Thoracic aorta (tissue), 2 donors: ENCODE results near the gene RNF150. TPM values are rescaled to one million over a fixed set of nuclear protein-coding genes. Genes with fewer than 3 reads are reported as not detected.

Source experiments
- ATAC-seq: fragments of 150-250 bp; one replicate; pipeline ENCODE4 v1.8.0; 2017; ENCODE audit warnings: low read depth; ENCODE audit not compliant: insufficient number of reproducible peaks, low FRiP score
- DNase-seq: peaks from one replicate; pipeline ENCODE4 v3.0.0-alpha.2; 2020; ENCODE audit warnings: low spot score
- H3K27ac ChIP-seq, 2 donors: fragments of 200-600 bp; sonication (generic); 1 replicate in 1 of 2; 2 replicates in 1 of 2; pipeline ENCODE4 v1.5.1; 2016; ENCODE audit warnings: mild to moderate bottlenecking in 2 of 2, moderate library complexity in 2 of 2
- H3K27me3 ChIP-seq: fragments of 200-600 bp; sonication (generic); replicated peaks from 2 replicates; pipeline ENCODE4 v1.6.0; 2016; ENCODE audit warnings: mild to moderate bottlenecking; ENCODE audit not compliant: insufficient read depth
- H3K36me3 ChIP-seq: fragments of 200-600 bp; sonication (generic); one replicate; pipeline ENCODE4 v1.5.1; 2016
- H3K4me1 ChIP-seq, 2 donors: fragments of 200-600 bp; sonication (generic); 1 replicate in 1 of 2; 2 replicates in 1 of 2; pipeline versions ENCODE4 v1.5.1 to v1.6.0; 2016; ENCODE audit warnings: low read depth in 2 of 2, mild to moderate bottlenecking in 1 of 2; ENCODE audit not compliant: control insufficient read depth in 1 of 2
- H3K4me3 ChIP-seq: fragments of 200-600 bp; sonication (generic); 2 replicates; pipeline ENCODE4 v1.5.1; 2016; ENCODE audit warnings: mild to moderate bottlenecking
- H3K9me3 ChIP-seq: fragments of 200-600 bp; sonication (generic); 2 replicates; pipeline ENCODE4 v1.5.1; 2016
- CTCF ChIP-seq: fragments of 200-600 bp; sonication (generic); IDR thresholded peaks from one replicate; pipeline ENCODE4 v1.5.1; 2019; ENCODE audit warnings: antibody characterized with exemption
- total RNA-seq, 2 donors: library from RNA; depleted of rRNA; stranded (reverse); fragments of >200 nt; gene quantifications; one replicate each; pipeline versions ENCODE4 v1.1.0 to v1.2.3, GENCODE V29; 2016

RNF150 gene
- total RNA-seq, 2 donors from 2014 or later: 9.7 to 11.6 TPM

- no peaks in the 10 kb centered on the region for H3K9me3 ChIP-seq
- H3K27ac ChIP-seq: no peak overlapping the region
- H3K4me1 ChIP-seq: no peaks in the 10 kb centered on the region
- TF ChIP-seq CTCF: no peak
- H3K27me3 ChIP-seq: no peaks in the 10 kb centered on the region
- ATAC-seq: no peak
- H3K4me3 ChIP-seq: no peak overlapping the region
- no peaks in the 10 kb centered on the region for H3K36me3 ChIP-seq
- DNase-seq: no peak
These were observed 245.8 kb downstream of the RNF150 start for GRCh38 chr4:140887467-140887866.

DNA sequence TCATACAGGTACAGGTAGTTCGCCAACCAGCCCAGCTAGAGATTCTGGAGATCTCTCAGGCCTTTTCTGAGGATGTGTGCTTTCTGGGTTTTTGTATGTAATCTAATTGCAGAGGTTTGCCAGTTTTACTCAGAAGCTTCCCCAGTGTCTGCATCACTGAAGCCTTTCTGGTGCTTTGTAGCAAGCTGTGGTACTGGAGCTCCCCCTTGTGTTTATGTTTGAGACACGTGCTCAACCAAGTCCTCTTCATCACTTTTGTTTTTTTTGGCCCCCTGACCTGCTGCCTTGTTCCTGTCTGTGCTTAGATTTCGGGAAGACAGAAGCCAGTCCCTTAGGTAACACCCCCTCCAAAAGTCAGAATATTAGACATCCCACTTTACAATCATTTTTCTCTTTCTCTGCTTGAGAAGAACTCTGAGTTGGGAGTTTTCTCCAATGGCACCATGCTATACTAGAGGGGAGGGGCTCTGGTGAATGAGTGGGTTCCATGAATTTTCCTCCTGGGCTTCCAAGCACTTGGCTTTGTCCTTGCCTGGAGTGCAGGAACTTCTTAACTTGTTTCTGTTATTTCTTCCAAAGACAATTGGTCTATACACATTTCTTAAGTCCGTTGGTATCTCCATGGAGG is 248.7 kb downstream of the RNF150 start:
- TF ChIP-seq CTCF: peak; percentile 37
- Histone ChIP-seq H3K27me3 (no peaks in the 10 kb centered on the region), H3K9me3 (peaks cover 9% of the 10 kb centered on the region), H3K4me3 (no peak overlapping the region), H3K4me1 (no peaks in the 10 kb centered on the region), H3K36me3 (no peaks in the 10 kb centered on the region), H3K27ac (no peak overlapping the region)
- no peak for DNase-seq
- ATAC-seq: no peak

GRCh38 chr4:140877781-140878180 is 255.5 kb downstream of the RNF150 start:
- peaks cover 11% of the 10 kb centered on the region for H3K9me3 ChIP-seq
- TF ChIP-seq CTCF: no peak
- H3K4me1 ChIP-seq: peaks cover 0 to 8% of the 10 kb centered on the region in 2 donors
- H3K27ac ChIP-seq: no peak overlapping the region
- H3K36me3 ChIP-seq: no peaks in the 10 kb centered on the region
- no peak for ATAC-seq
- H3K27me3 ChIP-seq: no peaks in the 10 kb centered on the region
- H3K4me3 ChIP-seq: no peak overlapping the region
- no peak for DNase-seq

GRCh38 chr4:140876615-140877364 is 256.5 kb downstream of the RNF150 start:
- no peaks in the 10 kb centered on the region for H3K36me3 ChIP-seq
- ATAC-seq: no peak
- peaks cover 0 to 8% of the 10 kb centered on the region in 2 donors for H3K4me1 ChIP-seq
- H3K27me3 ChIP-seq: no peaks in the 10 kb centered on the region
- TF ChIP-seq CTCF: no peak
- H3K4me3 ChIP-seq: no peak overlapping the region
- no peak overlapping the region for H3K27ac ChIP-seq
- no peak for DNase-seq
- H3K9me3 ChIP-seq: peaks cover 11% of the 10 kb centered on the region

DNA sequence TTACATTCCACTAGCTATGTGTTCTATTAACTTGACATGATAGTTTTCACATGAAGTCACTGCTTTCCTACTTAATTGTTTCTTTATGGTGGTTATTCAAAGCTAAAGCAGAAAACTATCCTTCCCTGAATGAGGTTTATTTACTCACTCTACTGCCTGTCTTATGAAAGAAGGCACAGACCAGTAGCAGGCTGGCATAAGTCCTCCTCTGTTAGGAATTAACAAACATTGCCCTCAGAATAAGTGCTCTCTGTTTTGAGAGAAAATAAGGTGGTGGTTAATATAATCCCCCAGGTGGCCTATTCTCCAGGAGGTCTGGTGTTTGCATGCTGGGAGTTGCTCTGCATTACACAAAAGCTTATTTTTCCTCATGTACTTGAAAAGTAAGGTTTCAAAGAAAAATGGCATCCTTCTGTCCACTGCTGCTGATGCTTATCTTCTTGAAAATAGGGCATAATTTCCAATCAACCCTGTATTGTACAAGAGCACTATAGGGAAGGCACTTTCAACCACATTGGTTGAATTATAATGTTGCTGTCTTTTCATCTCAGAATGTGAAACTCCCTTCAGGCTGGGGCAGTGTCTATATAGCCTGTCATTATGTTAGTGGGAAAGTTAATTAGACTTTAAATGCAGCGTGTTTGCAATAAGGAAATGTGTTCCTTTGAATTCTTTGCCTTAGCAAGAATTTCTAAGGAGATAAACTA is 257.4 kb downstream of the RNF150 start:
- Histone ChIP-seq H3K4me1 (peaks cover 0 to 8% of the 10 kb centered on the region in 2 donors), H3K4me3 (no peak overlapping the region), H3K27ac (no peak overlapping the region), H3K27me3 (no peaks in the 10 kb centered on the region), H3K9me3 (peaks cover 11% of the 10 kb centered on the region), H3K36me3 (no peaks in the 10 kb centered on the region)
- TF ChIP-seq CTCF: no peak
- DNase-seq (no peak), ATAC-seq (no peak)
